ENCODE measurements around the gene TMEM61.

GRCh38 chr1:54989968-54990810 lies 9.8 kb downstream of the TMEM61 start:
- TF ChIP-seq CTCF (IDR thresholded peaks at IDR 0.05) (no peak), MAX (CRISPR knock-in tag; IDR thresholded peaks at IDR 0.05) (no peak)
